NT2/D1 (cell line): ENCODE results near the gene ZBTB49.
"Not testable (repeated sequence)": the region's sequence is repeated elsewhere in the genome, so short reads cannot be mapped to it uniquely, and the experiment has no call there.

Source experiments
- DNase-seq: peaks from one replicate; pipeline ENCODE4 v3.0.0-alpha.2; 2011; ENCODE audit warnings: low read depth, low spot score
- H3K27me3 ChIP-seq: 2 replicates; pipeline ENCODE4 v1.6.0; 2011; ENCODE audit warnings: mild to moderate bottlenecking; ENCODE audit not compliant: insufficient read length, insufficient read depth
- H3K36me3 ChIP-seq: 2 replicates; pipeline ENCODE4 v1.6.1; 2011; ENCODE audit warnings: mild to moderate bottlenecking, low read length, mixed read lengths; ENCODE audit not compliant: insufficient read depth, insufficient read length
- H3K4me1 ChIP-seq: 2 replicates; pipeline ENCODE4 v1.5.1; 2011; ENCODE audit not compliant: insufficient read depth, insufficient read length
- H3K4me3 ChIP-seq: 2 replicates; pipeline ENCODE4 v1.5.1; 2011; ENCODE audit warnings: low read depth; ENCODE audit not compliant: insufficient read length
- H3K9ac ChIP-seq: 2 replicates; pipeline ENCODE4 v1.6.0; 2011; ENCODE audit warnings: low read depth; ENCODE audit not compliant: insufficient read length
- H3K9me3 ChIP-seq: 2 replicates; pipeline ENCODE4 v1.5.1; 2011; ENCODE audit warnings: mild to moderate bottlenecking, low read length; ENCODE audit not compliant: insufficient read depth
- SUZ12 ChIP-seq: IDR thresholded peaks from 2 replicates; pipeline ENCODE4 v1.6.1; 2011; ENCODE audit not compliant: insufficient read length, insufficient read depth; ENCODE audit errors: extremely low read depth
- YY1 ChIP-seq: IDR thresholded peaks from 2 replicates; pipeline ENCODE4 v1.6.1; 2011; ENCODE audit not compliant: insufficient read length, insufficient read depth
- ZNF274 ChIP-seq: IDR thresholded peaks from 2 replicates; pipeline ENCODE4 v1.6.1; 2011; ENCODE audit warnings: mild to moderate bottlenecking, low read depth, low read length

ZBTB49 gene

DNA sequence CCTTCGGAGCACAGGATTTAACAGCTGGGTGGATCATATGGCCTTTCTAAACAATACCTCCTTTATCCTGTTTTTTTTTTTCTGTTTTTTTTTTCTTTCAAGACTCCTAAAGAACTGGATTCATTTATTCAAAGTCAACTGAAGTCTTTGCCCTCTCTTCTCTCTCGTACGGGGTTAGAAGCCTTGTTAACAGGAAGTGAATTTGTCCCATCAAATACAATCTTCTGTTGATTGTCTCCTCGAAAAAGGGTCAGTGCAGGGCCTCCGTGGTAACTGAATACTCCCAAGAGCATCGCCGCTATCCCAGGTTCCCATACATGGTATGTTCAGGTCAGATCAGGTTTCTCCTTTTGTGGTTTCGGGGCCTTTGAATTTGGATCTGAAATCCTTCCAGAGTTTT lies 40.2 kb upstream of the ZBTB49 start:
- H3K4me1 ChIP-seq, result no peaks in the 10 kb centered on the region
- peaks cover 12% of the 10 kb centered on the region for H3K36me3 ChIP-seq
- no peak overlapping the region for H3K4me3 ChIP-seq
- TF ChIP-seq YY1 (no peak), ZNF274 (no peak), SUZ12 (no peak)
- H3K9ac ChIP-seq, result no peak overlapping the region
- no peaks in the 10 kb centered on the region for H3K27me3 ChIP-seq
- DNase-seq, result no peak
- no peaks in the 10 kb centered on the region for H3K9me3 ChIP-seq

DNA sequence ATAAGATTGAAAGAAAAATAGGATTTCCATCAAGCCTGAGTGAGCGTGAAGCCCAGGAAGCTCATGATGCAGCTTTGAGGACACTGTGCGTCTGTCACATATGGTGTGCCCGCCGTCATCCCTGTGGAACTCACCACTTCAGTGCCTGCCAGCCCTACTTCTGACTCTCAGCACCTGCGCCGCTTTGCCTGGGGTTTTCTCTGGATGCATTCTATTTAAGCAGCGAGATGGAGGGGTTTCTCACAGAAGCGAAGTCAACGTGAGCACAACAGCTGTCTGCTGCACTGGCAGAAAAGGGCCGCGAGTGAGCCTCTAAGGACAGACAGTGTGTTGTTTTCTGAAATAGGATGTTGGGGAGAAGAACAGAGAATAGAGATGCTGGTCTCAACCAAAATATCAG lies 35.9 kb upstream of the ZBTB49 start:
- TF ChIP-seq YY1 (no peak), ZNF274 (no peak), SUZ12 (no peak)
- Histone ChIP-seq H3K36me3 (no peaks in the 10 kb centered on the region), H3K27me3 (no peaks in the 10 kb centered on the region), H3K4me1 (peaks cover 8% of the 10 kb centered on the region), H3K9me3 (no peaks in the 10 kb centered on the region), H3K4me3 (no peak overlapping the region), H3K9ac (no peak overlapping the region)
- DNase-seq, result no peak

DNA sequence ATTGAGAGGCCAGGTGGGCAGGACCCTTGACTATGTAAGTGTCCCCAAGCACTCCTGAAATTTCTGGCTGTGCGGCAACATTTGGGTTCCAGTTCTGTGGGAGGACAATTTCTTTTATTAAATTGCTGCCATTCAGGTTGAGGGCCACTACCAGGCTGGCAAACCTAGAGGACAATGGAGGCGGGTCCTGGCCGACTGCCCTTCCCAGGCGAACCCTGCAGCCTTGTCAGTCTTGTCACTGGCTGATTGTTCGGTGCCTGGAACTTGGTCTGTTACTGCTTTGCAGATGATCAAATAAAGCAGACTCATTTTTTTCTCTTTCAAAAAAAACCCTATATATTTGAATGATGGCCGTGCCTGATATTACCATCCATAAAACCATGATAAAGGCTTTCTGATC lies 35.4 kb upstream of the ZBTB49 start:
- DNase-seq, result no peak
- no peaks in the 10 kb centered on the region for H3K36me3 ChIP-seq
- no peak for TF ChIP-seq YY1
- no peak for TF ChIP-seq ZNF274
- no peak for TF ChIP-seq SUZ12
- H3K4me1 ChIP-seq, result peaks cover 9% of the 10 kb centered on the region
- H3K4me3 ChIP-seq, result no peak overlapping the region
- H3K9me3 ChIP-seq, result no peaks in the 10 kb centered on the region
- H3K27me3 ChIP-seq, result no peaks in the 10 kb centered on the region
- no peak overlapping the region for H3K9ac ChIP-seq

DNA sequence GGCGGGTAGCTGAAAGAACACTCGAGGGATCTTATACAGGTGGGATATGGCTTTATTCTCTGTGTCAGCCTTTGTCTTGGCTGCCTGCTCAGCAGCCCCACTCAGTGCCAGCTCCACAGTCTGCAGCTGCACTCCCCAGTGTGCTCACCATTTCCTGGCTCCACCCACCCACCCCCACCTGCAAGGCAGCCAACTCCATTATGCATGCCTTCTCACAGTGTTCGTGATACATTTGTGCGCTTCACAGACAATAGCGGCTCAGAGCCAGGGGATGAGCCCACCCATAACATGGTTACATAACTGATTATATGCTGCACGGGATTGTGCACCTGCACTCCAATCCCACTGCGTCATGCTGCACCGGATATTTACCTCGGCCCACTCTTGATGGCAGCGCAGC lies 33.3 kb upstream of the ZBTB49 start:
- Histone ChIP-seq H3K9ac (no peak overlapping the region), H3K9me3 (no peaks in the 10 kb centered on the region), H3K27me3 (no peaks in the 10 kb centered on the region), H3K4me1 (peaks cover 9% of the 10 kb centered on the region), H3K4me3 (no peak overlapping the region), H3K36me3 (no peaks in the 10 kb centered on the region)
- no peak for DNase-seq
- TF ChIP-seq ZNF274 (no peak), SUZ12 (no peak), YY1 (no peak)

DNA sequence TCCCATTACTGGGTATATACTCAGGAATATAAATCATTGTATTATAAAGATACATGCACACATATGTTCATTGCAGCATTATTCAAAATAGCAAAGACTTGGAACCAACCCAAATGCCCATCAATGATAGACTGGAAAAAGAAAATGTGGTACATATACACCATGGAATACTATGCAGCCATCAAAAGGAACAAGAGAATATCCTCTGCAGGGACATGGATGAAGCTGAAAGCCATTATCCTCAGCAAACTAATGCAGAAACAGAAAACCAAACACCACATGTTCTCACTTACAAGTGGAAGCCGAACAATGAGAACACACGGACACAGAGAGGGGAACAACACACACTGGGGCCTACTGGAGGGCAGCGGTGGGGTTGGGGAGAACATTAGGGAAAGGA lies 32.3 kb upstream of the ZBTB49 start:
- not testable (repeated sequence) for H3K36me3 ChIP-seq, H3K4me3 ChIP-seq, H3K9ac ChIP-seq, DNase-seq, H3K27me3 ChIP-seq, H3K4me1 ChIP-seq, H3K9me3 ChIP-seq

DNA sequence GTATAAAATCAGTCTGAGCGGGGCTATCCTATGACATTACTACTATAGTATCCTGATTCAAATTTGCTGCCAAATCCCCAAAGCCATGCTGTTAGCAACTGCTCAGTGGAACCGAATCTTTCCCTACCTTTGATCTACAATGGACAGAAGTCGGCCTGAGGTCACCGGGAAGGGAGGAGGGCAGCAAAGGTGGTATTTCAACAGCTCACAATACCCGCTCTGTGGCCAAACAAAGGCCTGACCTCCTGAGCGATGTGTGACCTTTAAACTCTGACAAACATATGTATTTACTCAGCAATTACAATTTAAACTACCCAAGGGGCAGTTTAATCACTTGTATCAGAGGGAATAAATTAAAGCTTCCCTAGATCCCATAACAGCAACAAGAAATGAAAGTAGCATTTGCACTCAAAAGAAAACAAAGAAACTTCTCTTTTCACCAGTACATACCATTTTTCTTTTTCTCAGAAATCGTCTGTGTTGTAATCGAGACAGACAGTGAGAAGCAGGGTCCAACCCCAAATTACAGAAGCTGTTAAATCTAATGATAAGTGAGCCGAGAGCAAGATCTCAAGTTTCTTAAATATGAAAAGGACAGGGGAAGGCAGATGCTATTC lies 30.5 kb upstream of the ZBTB49 start:
- no peaks in the 10 kb centered on the region for H3K27me3 ChIP-seq
- DNase-seq, result no peak
- no peaks in the 10 kb centered on the region for H3K36me3 ChIP-seq
- H3K9ac ChIP-seq, result peak overlapping the region; percentile 3
- TF ChIP-seq ZNF274, result no peak
- TF ChIP-seq YY1, result no peak
- TF ChIP-seq SUZ12, result no peak
- no peaks in the 10 kb centered on the region for H3K9me3 ChIP-seq
- H3K4me3 ChIP-seq, result no peak overlapping the region
- peaks cover 9% of the 10 kb centered on the region for H3K4me1 ChIP-seq

DNA sequence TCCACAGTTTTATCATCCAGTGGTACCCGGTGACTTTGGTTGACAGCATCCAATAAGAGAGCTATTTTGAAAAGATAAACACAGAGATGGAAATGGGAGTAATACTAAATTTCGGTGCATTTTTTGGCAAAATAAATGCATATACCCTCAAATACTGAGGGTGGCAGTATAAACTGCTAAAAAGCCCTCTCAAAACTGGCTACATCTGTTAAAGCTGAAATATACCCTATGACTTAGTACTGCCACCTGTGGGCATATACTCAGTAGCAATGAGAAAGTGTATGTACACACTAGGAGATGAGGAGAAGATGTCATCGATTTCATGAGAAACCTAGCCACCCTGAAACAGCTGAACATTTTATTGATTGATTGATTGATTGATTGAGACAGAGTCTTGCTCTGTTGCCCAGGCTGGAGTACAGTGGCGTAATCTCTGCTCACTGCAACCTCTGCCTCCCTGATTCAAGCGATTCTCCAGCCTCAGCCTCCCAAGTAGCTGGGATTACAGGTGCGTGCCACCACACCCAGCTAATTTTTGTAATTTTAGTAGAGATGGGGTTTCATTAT lies 29.8 kb upstream of the ZBTB49 start:
- no peaks in the 10 kb centered on the region for H3K36me3 ChIP-seq
- H3K27me3 ChIP-seq, result no peaks in the 10 kb centered on the region
- DNase-seq, result no peak
- H3K4me1 ChIP-seq, result peaks cover 9% of the 10 kb centered on the region
- H3K9ac ChIP-seq, result no peak overlapping the region
- no peak for TF ChIP-seq ZNF274
- TF ChIP-seq SUZ12, result no peak
- no peak for TF ChIP-seq YY1
- no peak overlapping the region for H3K4me3 ChIP-seq
- no peaks in the 10 kb centered on the region for H3K9me3 ChIP-seq
